ENCODE data around the gene PPP2CA. TPM values are rescaled to one million over a fixed set of nuclear protein-coding genes. Genes with fewer than 3 reads are reported as not detected.

Gene PPP2CA
- total RNA-seq, 1 donor from 2014 or later, result 146 TPM

GRCh38 chr5:134236318-134236717, 10.4 kb upstream of the PPP2CA start:
- no peaks in the 10 kb centered on the region for H3K4me1 Mint-ChIP-seq (ENCODE audit: unreplicated experiment)

GRCh38 chr5:134228624-134229023, 2.8 kb upstream of the PPP2CA start:
- no peaks in the 10 kb centered on the region for H3K9me3 Mint-ChIP-seq (ENCODE audit: unreplicated experiment)

More at GRCh38 chr5:134236318-134236717, 10.4 kb upstream of the PPP2CA start:
- Mint-ChIP-seq H3K36me3 (ENCODE audit: low read depth, unreplicated experiment) (no peaks in the 10 kb centered on the region), H3K27me3 (ENCODE audit: unreplicated experiment) (peaks cover 3% of the 10 kb centered on the region), H3K27ac (ENCODE audit: unreplicated experiment) (no peak overlapping the region), H3K4me3 (ENCODE audit: unreplicated experiment) (no peak overlapping the region), H3K9me3 (ENCODE audit: unreplicated experiment) (no peaks in the 10 kb centered on the region)
- DNase-seq (ENCODE audit: low spot score), result no peak
- TF ChIP-seq CTCF (IDR thresholded peaks at IDR 0.05; ENCODE audit: unreplicated experiment), result no peak

GRCh38 chr5:134227776-134228175, 1.9 kb upstream of the PPP2CA start:
- peaks cover 23% of the 10 kb centered on the region for H3K4me1 Mint-ChIP-seq (ENCODE audit: unreplicated experiment)
- peaks cover 9% of the 10 kb centered on the region for H3K36me3 Mint-ChIP-seq (ENCODE audit: low read depth, unreplicated experiment)
- H3K27ac Mint-ChIP-seq (ENCODE audit: unreplicated experiment), result no peak overlapping the region
- H3K4me3 Mint-ChIP-seq (ENCODE audit: unreplicated experiment), result peak overlapping the region; percentile 97
- DNase-seq (ENCODE audit: low spot score), result no peak
- H3K9me3 Mint-ChIP-seq (ENCODE audit: unreplicated experiment), result no peaks in the 10 kb centered on the region
- no peak for TF ChIP-seq CTCF (IDR thresholded peaks at IDR 0.05; ENCODE audit: unreplicated experiment)
- H3K27me3 Mint-ChIP-seq (ENCODE audit: unreplicated experiment), result peaks cover 10% of the 10 kb centered on the region

More at GRCh38 chr5:134228624-134229023, 2.8 kb upstream of the PPP2CA start:
- Mint-ChIP-seq H3K36me3 (ENCODE audit: low read depth, unreplicated experiment) (peaks cover 9% of the 10 kb centered on the region), H3K4me1 (ENCODE audit: unreplicated experiment) (peaks cover 18% of the 10 kb centered on the region), H3K27me3 (ENCODE audit: unreplicated experiment) (peaks cover 10% of the 10 kb centered on the region), H3K4me3 (ENCODE audit: unreplicated experiment) (no peak overlapping the region), H3K27ac (ENCODE audit: unreplicated experiment) (no peak overlapping the region)
- no peak for DNase-seq (ENCODE audit: low spot score)
- no peak for TF ChIP-seq CTCF (IDR thresholded peaks at IDR 0.05; ENCODE audit: unreplicated experiment)

- Mint-ChIP-seq H3K27me3 (ENCODE audit: unreplicated experiment) (peaks cover 7% of the 10 kb centered on the region), H3K4me1 (ENCODE audit: unreplicated experiment) (peaks cover 26% of the 10 kb centered on the region), H3K27ac (ENCODE audit: unreplicated experiment) (no peak overlapping the region), H3K36me3 (ENCODE audit: low read depth, unreplicated experiment) (peaks cover 9% of the 10 kb centered on the region), H3K4me3 (ENCODE audit: unreplicated experiment) (peak overlapping the region; percentile 97), H3K9me3 (ENCODE audit: unreplicated experiment) (no peaks in the 10 kb centered on the region)
- no peak for TF ChIP-seq CTCF (IDR thresholded peaks at IDR 0.05; ENCODE audit: unreplicated experiment)
- no peak for DNase-seq (ENCODE audit: low spot score)
These were observed 1.4 kb upstream of the PPP2CA start for GRCh38 chr5:134227259-134227658.

- TF ChIP-seq CTCF (IDR thresholded peaks at IDR 0.05; ENCODE audit: unreplicated experiment), result no peak
- no peak for DNase-seq (ENCODE audit: low spot score)
- H3K9me3 Mint-ChIP-seq (ENCODE audit: unreplicated experiment), result no peaks in the 10 kb centered on the region
- H3K27ac Mint-ChIP-seq (ENCODE audit: unreplicated experiment), result peak overlapping the region; percentile 87
- H3K27me3 Mint-ChIP-seq (ENCODE audit: unreplicated experiment), result peaks cover 7% of the 10 kb centered on the region
- H3K4me3 Mint-ChIP-seq (ENCODE audit: unreplicated experiment), result peak overlapping the region; percentile 97
- peaks cover 9% of the 10 kb centered on the region for H3K36me3 Mint-ChIP-seq (ENCODE audit: low read depth, unreplicated experiment)
- peaks cover 30% of the 10 kb centered on the region for H3K4me1 Mint-ChIP-seq (ENCODE audit: unreplicated experiment)
These were observed 744 bp upstream of the PPP2CA start for GRCh38 chr5:134226441-134227192.
